ENCODE measurements around the gene NHERF2. TPM values are rescaled to one million over a fixed set of nuclear protein-coding genes. Genes with fewer than 3 reads are reported as not detected.

Gene NHERF2
- total RNA-seq, 1 donor from 2014 or later, result 3.0 TPM

DNA sequence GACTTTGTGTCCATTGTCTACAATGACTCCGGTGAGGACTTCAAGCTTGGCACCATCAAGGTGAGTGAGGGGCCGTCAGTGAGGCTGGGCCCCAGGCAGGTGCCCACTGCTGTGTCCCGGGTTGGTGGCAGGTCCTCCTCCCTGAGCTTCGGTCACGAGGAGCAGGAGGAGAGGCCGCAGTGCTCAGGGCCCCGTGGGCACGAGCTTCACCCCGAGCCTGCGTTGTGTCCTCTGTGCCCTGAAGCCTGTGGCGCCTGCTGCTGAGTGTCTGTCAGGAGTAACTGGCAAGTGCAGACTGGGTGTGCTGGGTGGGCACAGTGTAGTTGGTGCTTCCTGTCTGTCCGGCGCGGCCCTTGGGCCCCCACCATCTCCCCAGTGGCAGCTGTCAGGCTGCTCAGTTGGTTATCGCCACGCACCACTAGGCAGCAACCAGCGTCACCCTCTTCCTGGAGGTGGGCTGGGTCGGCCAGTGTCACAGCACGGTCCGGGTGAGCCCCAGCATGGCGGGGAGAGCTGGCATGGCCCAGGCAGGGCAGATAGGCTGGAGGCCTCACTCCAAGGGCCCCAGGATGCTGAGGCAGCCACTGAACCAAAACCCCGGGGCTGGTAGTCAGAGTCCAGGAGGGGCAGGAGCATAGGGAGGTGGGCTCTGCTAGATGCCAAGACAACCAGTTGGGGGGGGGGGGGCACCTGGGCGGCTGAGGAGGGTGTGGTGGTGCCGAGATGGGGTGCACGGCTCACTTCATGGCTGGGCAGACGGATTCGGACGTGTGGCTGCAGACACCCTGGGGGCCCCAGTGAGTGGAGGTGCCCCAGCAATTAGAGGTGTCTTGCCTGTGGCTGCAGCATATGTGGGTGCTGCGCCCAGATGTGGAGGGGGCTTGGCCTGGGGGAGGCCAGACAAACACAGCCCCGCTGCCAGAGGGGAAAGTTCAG is 60.4 kb downstream of the NHERF2 start:
- H3K4me3 Mint-ChIP-seq, result no peak overlapping the region

DNA sequence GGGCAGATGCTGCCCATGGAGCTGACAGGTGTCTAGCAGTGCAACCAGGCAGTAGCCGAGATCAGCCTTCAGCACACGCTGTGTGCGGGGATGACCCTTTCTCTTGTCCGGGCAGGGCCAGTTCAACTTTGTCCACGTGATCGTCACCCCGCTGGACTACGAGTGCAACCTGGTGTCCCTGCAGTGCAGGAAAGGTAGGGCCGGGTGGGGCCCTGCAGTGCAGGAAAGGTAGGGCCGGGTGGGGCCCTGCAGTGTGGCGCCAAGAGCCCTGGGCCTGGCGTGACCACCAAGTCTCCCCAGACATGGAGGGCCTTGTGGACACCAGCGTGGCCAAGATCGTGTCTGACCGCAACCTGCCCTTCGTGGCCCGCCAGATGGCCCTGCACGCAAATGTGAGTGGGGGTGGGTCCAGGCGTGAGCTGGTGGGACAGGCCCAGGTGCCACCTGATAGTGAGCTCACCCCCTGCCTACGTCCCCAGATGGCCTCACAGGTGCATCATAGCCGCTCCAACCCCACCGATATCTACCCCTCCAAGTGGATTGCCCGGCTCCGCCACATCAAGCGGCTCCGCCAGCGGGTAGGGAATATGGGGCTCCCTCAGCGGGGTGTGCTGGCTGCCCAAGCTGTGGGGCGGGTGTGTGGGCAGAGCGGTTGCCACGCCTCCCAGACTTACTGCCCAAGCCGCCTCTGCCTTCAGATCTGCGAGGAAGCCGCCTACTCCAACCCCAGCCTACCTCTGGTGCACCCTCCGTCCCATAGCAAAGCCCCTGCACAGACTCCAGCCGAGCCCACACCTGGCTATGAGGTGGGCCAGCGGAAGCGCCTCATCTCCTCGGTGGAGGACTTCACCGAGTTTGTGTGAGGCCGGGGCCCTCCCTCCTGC is 61.3 kb downstream of the NHERF2 start:
- Histone ChIP-seq H4K20me1 (ENCODE audit: low read depth) (peaks cover 46% of the 10 kb centered on the region), H3K79me2 (ENCODE audit: low read depth) (no peaks in the 10 kb centered on the region), H3K9ac (no peak overlapping the region), H2AFZ (replicated peaks) (no peak overlapping the region), H3K9me3 (ENCODE audit: low read depth) (no peaks in the 10 kb centered on the region), H3K27me3 (no peaks in the 10 kb centered on the region), H3K4me1 (peaks cover 11% of the 10 kb centered on the region), H3F3A (ENCODE audit: low read depth) (peaks cover 19% of the 10 kb centered on the region), H3K27ac (no peak overlapping the region), H3K4me3 (no peak overlapping the region), H3K4me2 (no peak overlapping the region), H3K36me3 (no peaks in the 10 kb centered on the region)
- peaks cover 7% of the 10 kb centered on the region for H3K27me3 Mint-ChIP-seq (ENCODE audit: insufficient read depth, low read depth)
- H3K36me3 Mint-ChIP-seq, result peaks cover 3% of the 10 kb centered on the region
- DNase-seq (ENCODE audit: low spot score), result no peak
- TF ChIP-seq EZH2 (IDR thresholded peaks at IDR 0.05) (no peak), EZH2phosphoT487 (IDR thresholded peaks at IDR 0.05) (no peak)
- TF ChIP-seq, protein P1, sequence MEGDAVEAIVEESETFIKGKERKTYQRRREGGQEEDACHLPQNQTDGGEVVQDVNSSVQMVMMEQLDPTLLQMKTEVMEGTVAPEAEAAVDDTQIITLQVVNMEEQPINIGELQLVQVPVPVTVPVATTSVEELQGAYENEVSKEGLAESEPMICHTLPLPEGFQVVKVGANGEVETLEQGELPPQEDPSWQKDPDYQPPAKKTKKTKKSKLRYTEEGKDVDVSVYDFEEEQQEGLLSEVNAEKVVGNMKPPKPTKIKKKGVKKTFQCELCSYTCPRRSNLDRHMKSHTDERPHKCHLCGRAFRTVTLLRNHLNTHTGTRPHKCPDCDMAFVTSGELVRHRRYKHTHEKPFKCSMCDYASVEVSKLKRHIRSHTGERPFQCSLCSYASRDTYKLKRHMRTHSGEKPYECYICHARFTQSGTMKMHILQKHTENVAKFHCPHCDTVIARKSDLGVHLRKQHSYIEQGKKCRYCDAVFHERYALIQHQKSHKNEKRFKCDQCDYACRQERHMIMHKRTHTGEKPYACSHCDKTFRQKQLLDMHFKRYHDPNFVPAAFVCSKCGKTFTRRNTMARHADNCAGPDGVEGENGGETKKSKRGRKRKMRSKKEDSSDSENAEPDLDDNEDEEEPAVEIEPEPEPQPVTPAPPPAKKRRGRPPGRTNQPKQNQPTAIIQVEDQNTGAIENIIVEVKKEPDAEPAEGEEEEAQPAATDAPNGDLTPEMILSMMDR (IDR thresholded peaks at IDR 0.05), result no peak
- peaks cover 3% of the 10 kb centered on the region for H3K4me1 Mint-ChIP-seq
- H3K27ac Mint-ChIP-seq, result no peak overlapping the region
- no peaks in the 10 kb centered on the region for H3K9me3 Mint-ChIP-seq
- H3K4me3 Mint-ChIP-seq, result no peak overlapping the region

More for the DNA sequence above, 60.4 kb downstream of the NHERF2 start:
- Histone ChIP-seq H3K4me2 (no peak overlapping the region), H2AFZ (replicated peaks) (no peak overlapping the region), H3K79me2 (ENCODE audit: low read depth) (no peaks in the 10 kb centered on the region), H3K27me3 (no peaks in the 10 kb centered on the region), H3K4me1 (peaks cover 8% of the 10 kb centered on the region), H3K36me3 (no peaks in the 10 kb centered on the region), H3K9ac (no peak overlapping the region), H3K27ac (no peak overlapping the region), H3F3A (ENCODE audit: low read depth) (peaks cover 17% of the 10 kb centered on the region), H3K9me3 (ENCODE audit: low read depth) (no peaks in the 10 kb centered on the region), H4K20me1 (ENCODE audit: low read depth) (peaks cover 36% of the 10 kb centered on the region), H3K4me3 (no peak overlapping the region)
- H3K27me3 Mint-ChIP-seq (ENCODE audit: insufficient read depth, low read depth), result peaks cover 5% of the 10 kb centered on the region
- no peak overlapping the region for H3K27ac Mint-ChIP-seq
- no peak for DNase-seq (ENCODE audit: low spot score)
- no peaks in the 10 kb centered on the region for H3K36me3 Mint-ChIP-seq
- H3K9me3 Mint-ChIP-seq, result no peaks in the 10 kb centered on the region
- H3K4me1 Mint-ChIP-seq, result peaks cover 4% of the 10 kb centered on the region
- TF ChIP-seq EZH2 (IDR thresholded peaks at IDR 0.05) (no peak), EZH2phosphoT487 (IDR thresholded peaks at IDR 0.05) (no peak)
- TF ChIP-seq, protein P1 (IDR thresholded peaks at IDR 0.05), result no peak

Small RNA genes lying within 50 kb of the gene (small RNA-seq; reads per million reads assigned to genes)
- gene RN7SL219P, result not detected

Other genes starting within 250 kb of the NHERF2 start
- gene SPSB3, start 244.3 kb upstream of the NHERF2 start, total RNA-seq (ENCODE audit: low replicate concordance), result 18.7 and 53.4 TPM in 2 replicates
- gene NUBP2, start 243.9 kb upstream of the NHERF2 start, total RNA-seq (ENCODE audit: low replicate concordance), result 22.8 and 77.7 TPM in 2 replicates
- not detected in 2 replicates for gene IGFALS, start 233.2 kb upstream of the NHERF2 start, total RNA-seq (ENCODE audit: low replicate concordance)
- 38.3 and 72.1 TPM in 2 replicates for gene HAGH, start 200.1 kb upstream of the NHERF2 start, total RNA-seq (ENCODE audit: low replicate concordance)
- 18.5 and 21.6 TPM in 2 replicates for gene FAHD1, start 199.7 kb upstream of the NHERF2 start, total RNA-seq (ENCODE audit: low replicate concordance)
- 1.9 and 3.7 TPM in 2 replicates for gene MEIOB, start 154.7 kb upstream of the NHERF2 start, total RNA-seq (ENCODE audit: low replicate concordance)
- gene HS3ST6, start 108.5 kb upstream of the NHERF2 start, total RNA-seq (ENCODE audit: low replicate concordance), result 1.1 TPM in 1 of 2 replicates, not detected in the other
- 19.4 and 26.9 TPM in 2 replicates for gene MSRB1, start 83.7 kb upstream of the NHERF2 start, total RNA-seq (ENCODE audit: low replicate concordance)
- not detected in 2 replicates for gene RPL3L, start 72.2 kb upstream of the NHERF2 start, total RNA-seq (ENCODE audit: low replicate concordance)
- gene NDUFB10, start 67.4 kb upstream of the NHERF2 start, total RNA-seq (ENCODE audit: low replicate concordance), result 155 and 160 TPM in 2 replicates
- gene RPS2, start 62.1 kb upstream of the NHERF2 start, total RNA-seq (ENCODE audit: low replicate concordance), result 3,079 and 5,348 TPM in 2 replicates
- not detected in 2 replicates for gene RNF151, start 60.0 kb upstream of the NHERF2 start, total RNA-seq (ENCODE audit: low replicate concordance)
- gene TBL3, start 54.8 kb upstream of the NHERF2 start, total RNA-seq (ENCODE audit: low replicate concordance), result 30.7 and 47.6 TPM in 2 replicates
- gene NOXO1, start 45.4 kb upstream of the NHERF2 start, total RNA-seq (ENCODE audit: low replicate concordance), result not detected in 2 replicates
- 35.1 and 35.5 TPM in 2 replicates for gene GFER, start 42.7 kb upstream of the NHERF2 start, total RNA-seq (ENCODE audit: low replicate concordance)
- gene SYNGR3, start 36.9 kb upstream of the NHERF2 start, total RNA-seq (ENCODE audit: low replicate concordance), result 4.4 and 8.7 TPM in 2 replicates
- gene ZNF598, start 17.1 kb upstream of the NHERF2 start, total RNA-seq (ENCODE audit: low replicate concordance), result 12.7 and 31.2 TPM in 2 replicates
- gene NPW, start 7.1 kb upstream of the NHERF2 start, total RNA-seq (ENCODE audit: low replicate concordance), result 0.99 TPM in 1 of 2 replicates, not detected in the other
- 26.3 and 43.6 TPM in 2 replicates for gene NTHL1, start 20.9 kb downstream of the NHERF2 start, total RNA-seq (ENCODE audit: low replicate concordance)
- 55.1 and 63.4 TPM in 2 replicates for gene TSC2, start 21.1 kb downstream of the NHERF2 start, total RNA-seq (ENCODE audit: low replicate concordance)
- gene PKD1, start 109.0 kb downstream of the NHERF2 start, total RNA-seq (ENCODE audit: low replicate concordance), result 16.9 and 73.4 TPM in 2 replicates
- gene RAB26, start 121.7 kb downstream of the NHERF2 start, total RNA-seq (ENCODE audit: low replicate concordance), result 2.1 and 4.4 TPM in 2 replicates
- gene TRAF7, start 128.9 kb downstream of the NHERF2 start, total RNA-seq (ENCODE audit: low replicate concordance), result 24.1 and 63.6 TPM in 2 replicates
- gene CASKIN1, start 169.7 kb downstream of the NHERF2 start, total RNA-seq (ENCODE audit: low replicate concordance), result 1.6 and 9.0 TPM in 2 replicates
- gene MLST8, start 178.6 kb downstream of the NHERF2 start, total RNA-seq (ENCODE audit: low replicate concordance), result 24.9 and 89.0 TPM in 2 replicates
- 5.2 and 14.5 TPM in 2 replicates for gene BRICD5, start 184.0 kb downstream of the NHERF2 start, total RNA-seq (ENCODE audit: low replicate concordance)
- 13.3 and 42.9 TPM in 2 replicates for gene PGP, start 187.9 kb downstream of the NHERF2 start, total RNA-seq (ENCODE audit: low replicate concordance)
- 7.4 and 37.7 TPM in 2 replicates for gene E4F1, start 196.7 kb downstream of the NHERF2 start, total RNA-seq (ENCODE audit: low replicate concordance)
- gene DNASE1L2, start 209.5 kb downstream of the NHERF2 start, total RNA-seq (ENCODE audit: low replicate concordance), result 0.21 and 1.6 TPM in 2 replicates
- 39.7 and 85.6 TPM in 2 replicates for gene ECI1, start 224.7 kb downstream of the NHERF2 start, total RNA-seq (ENCODE audit: low replicate concordance)
- 176 and 284 TPM in 2 replicates for gene RNPS1, start 241.2 kb downstream of the NHERF2 start, total RNA-seq (ENCODE audit: low replicate concordance)